ACC112 (cell line): ENCODE measurements around the gene ACVR1.

ENCODE experiments used
- H2AFZ ChIP-seq: fragments of 200-600 bp; sonication (generic); one replicate; pipeline ENCODE4 v1.6.0; 2017; ENCODE audit warnings: antibody characterized with exemption, low read length; ENCODE audit not compliant: unreplicated experiment
- H3K27ac ChIP-seq: fragments of 200-600 bp; sonication (generic); 2 replicates; pipeline ENCODE4 v1.5.1; 2014; ENCODE audit warnings: low read depth, mild to moderate bottlenecking, antibody characterized with exemption, low read length, moderate library complexity
- H3K27me3 ChIP-seq: fragments of 200-600 bp; sonication (generic); 2 replicates; pipeline ENCODE4 v1.6.1; 2014; ENCODE audit warnings: mild to moderate bottlenecking, antibody characterized with exemption, low read length, moderate library complexity, mixed read lengths; ENCODE audit not compliant: insufficient read depth
- H3K36me3 ChIP-seq: fragments of 200-600 bp; sonication (generic); 2 replicates; pipeline ENCODE4 v1.6.1; 2016; ENCODE audit warnings: mild to moderate bottlenecking, antibody characterized with exemption, low read length, moderate library complexity, mixed read lengths; ENCODE audit not compliant: insufficient read depth
- H3K4me1 ChIP-seq: fragments of 200-600 bp; sonication (generic); one replicate; pipeline ENCODE4 v1.6.1; 2016; ENCODE audit warnings: low read length, mixed read lengths; ENCODE audit not compliant: insufficient read depth, unreplicated experiment, control insufficient read depth
- H3K4me3 ChIP-seq: fragments of 200-600 bp; sonication (generic); 2 replicates; pipeline ENCODE4 v1.5.1; 2014; ENCODE audit warnings: mild to moderate bottlenecking, low read depth, low read length
- H3K79me2 ChIP-seq: fragments of 200-600 bp; sonication (generic); one replicate; pipeline ENCODE4 v1.6.0; 2016; ENCODE audit warnings: low read length; ENCODE audit not compliant: control insufficient read depth, unreplicated experiment, insufficient read depth

The ACVR1 gene

GRCh38 chr2:157903626-157904025 is 27.5 kb upstream of the ACVR1 start:
- Histone ChIP-seq H3K4me3 (no peak overlapping the region), H3K79me2 (no peaks in the 10 kb centered on the region), H3K36me3 (no peaks in the 10 kb centered on the region), H3K27me3 (no peaks in the 10 kb centered on the region), H2AFZ (no peak overlapping the region), H3K27ac (no peak overlapping the region), H3K4me1 (peaks cover 11% of the 10 kb centered on the region)

GRCh38 chr2:157903151-157903550 is 27.0 kb upstream of the ACVR1 start:
- Histone ChIP-seq H3K79me2 (no peaks in the 10 kb centered on the region), H3K27ac (no peak overlapping the region), H3K4me1 (peaks cover 16% of the 10 kb centered on the region), H3K36me3 (no peaks in the 10 kb centered on the region), H2AFZ (no peak overlapping the region), H3K4me3 (no peak overlapping the region), H3K27me3 (no peaks in the 10 kb centered on the region)

GRCh38 chr2:157902692-157903091 is 26.6 kb upstream of the ACVR1 start:
- no peaks in the 10 kb centered on the region for H3K36me3 ChIP-seq
- no peak overlapping the region for H2AFZ ChIP-seq
- H3K79me2 ChIP-seq, result no peaks in the 10 kb centered on the region
- peaks cover 17% of the 10 kb centered on the region for H3K4me1 ChIP-seq
- no peaks in the 10 kb centered on the region for H3K27me3 ChIP-seq
- no peak overlapping the region for H3K27ac ChIP-seq
- no peak overlapping the region for H3K4me3 ChIP-seq

GRCh38 chr2:157901325-157901724 is 25.2 kb upstream of the ACVR1 start:
- H3K27ac ChIP-seq, result no peak overlapping the region
- peaks cover 17% of the 10 kb centered on the region for H3K4me1 ChIP-seq
- H3K27me3 ChIP-seq, result no peaks in the 10 kb centered on the region
- no peaks in the 10 kb centered on the region for H3K36me3 ChIP-seq
- no peak overlapping the region for H3K4me3 ChIP-seq
- H2AFZ ChIP-seq, result no peak overlapping the region
- H3K79me2 ChIP-seq, result no peaks in the 10 kb centered on the region

GRCh38 chr2:157900684-157901083 is 24.6 kb upstream of the ACVR1 start:
- H3K27me3 ChIP-seq, result no peaks in the 10 kb centered on the region
- no peak overlapping the region for H3K4me3 ChIP-seq
- H3K4me1 ChIP-seq, result peaks cover 17% of the 10 kb centered on the region
- no peak overlapping the region for H3K27ac ChIP-seq
- no peak overlapping the region for H2AFZ ChIP-seq
- no peaks in the 10 kb centered on the region for H3K79me2 ChIP-seq
- H3K36me3 ChIP-seq, result no peaks in the 10 kb centered on the region

GRCh38 chr2:157900203-157900602 is 24.1 kb upstream of the ACVR1 start:
- Histone ChIP-seq H3K36me3 (no peaks in the 10 kb centered on the region), H3K79me2 (no peaks in the 10 kb centered on the region), H3K27me3 (no peaks in the 10 kb centered on the region), H3K4me3 (no peak overlapping the region), H3K4me1 (peaks cover 22% of the 10 kb centered on the region), H3K27ac (no peak overlapping the region), H2AFZ (no peak overlapping the region)

GRCh38 chr2:157899125-157899839 is 23.2 kb upstream of the ACVR1 start:
- Histone ChIP-seq H3K79me2 (no peaks in the 10 kb centered on the region), H3K4me3 (no peak overlapping the region), H3K36me3 (no peaks in the 10 kb centered on the region), H2AFZ (no peak overlapping the region), H3K27ac (no peak overlapping the region), H3K4me1 (peaks cover 31% of the 10 kb centered on the region), H3K27me3 (no peaks in the 10 kb centered on the region)

- no peak overlapping the region for H2AFZ ChIP-seq
- no peak overlapping the region for H3K27ac ChIP-seq
- H3K79me2 ChIP-seq, result no peaks in the 10 kb centered on the region
These were observed 22.5 kb upstream of the ACVR1 start for GRCh38 chr2:157898591-157898996.

GRCh38 chr2:157897106-157897971 is 21.2 kb upstream of the ACVR1 start:
- Histone ChIP-seq H3K27ac (no peak overlapping the region), H3K79me2 (no peaks in the 10 kb centered on the region), H3K36me3 (no peaks in the 10 kb centered on the region), H3K27me3 (no peaks in the 10 kb centered on the region), H3K4me3 (no peak overlapping the region), H3K4me1 (peaks cover 27% of the 10 kb centered on the region), H2AFZ (no peak overlapping the region)

More at GRCh38 chr2:157898591-157898996, 22.5 kb upstream of the ACVR1 start:
- Histone ChIP-seq H3K4me3 (no peak overlapping the region), H3K4me1 (peaks cover 35% of the 10 kb centered on the region), H3K27me3 (no peaks in the 10 kb centered on the region), H3K36me3 (no peaks in the 10 kb centered on the region)

- H2AFZ ChIP-seq, result no peak overlapping the region
- no peaks in the 10 kb centered on the region for H3K36me3 ChIP-seq
- peak overlapping the region; percentile 38; the same call in 1 of the 2 replicates for H3K27ac ChIP-seq
- H3K4me3 ChIP-seq, result no peak overlapping the region
- no peaks in the 10 kb centered on the region for H3K27me3 ChIP-seq
- H3K4me1 ChIP-seq, result peaks cover 27% of the 10 kb centered on the region
- H3K79me2 ChIP-seq, result no peaks in the 10 kb centered on the region
These were observed 19.4 kb upstream of the ACVR1 start for GRCh38 chr2:157895531-157895930.
